ENCODE data around the gene PAK1IP1. TPM values are rescaled to one million over a fixed set of nuclear protein-coding genes. Genes with fewer than 3 reads are reported as not detected.

PAK1IP1 gene
- total RNA-seq, 1 donor from 2014 or later: 21.9 TPM

- Histone ChIP-seq H2AFZ (ENCODE audit: low read depth, low read length) (no peak overlapping the region), H3K4me3 (ENCODE audit: insufficient read depth, low read depth, low read length) (no peak overlapping the region), H3K9ac (ENCODE audit: low read length) (no peak overlapping the region), H4K20me1 (ENCODE audit: insufficient read depth, low read length) (no peaks in the 10 kb centered on the region), H3K79me2 (ENCODE audit: insufficient read depth, low read length) (no peaks in the 10 kb centered on the region), H3K27me3 (ENCODE audit: insufficient read depth, low read length) (peaks cover 14% of the 10 kb centered on the region), H3K4me1 (ENCODE audit: insufficient read depth, low read length) (no peaks in the 10 kb centered on the region), H3K4me2 (ENCODE audit: low read length) (no peak overlapping the region), H3K9me3 (ENCODE audit: insufficient read depth, low read depth, low read length) (no peaks in the 10 kb centered on the region), H3K36me3 (ENCODE audit: insufficient read depth, low read length) (no peaks in the 10 kb centered on the region), H3K27ac (ENCODE audit: low read depth, low read length) (no peak overlapping the region)
- Mint-ChIP-seq H3K27me3 (ENCODE audit: low read depth, unreplicated experiment) (no peaks in the 10 kb centered on the region), H3K27ac (ENCODE audit: unreplicated experiment) (no peak overlapping the region), H3K36me3 (ENCODE audit: low read depth, unreplicated experiment) (no peaks in the 10 kb centered on the region), H3K9me3 (ENCODE audit: unreplicated experiment) (no peaks in the 10 kb centered on the region), H3K4me3 (ENCODE audit: unreplicated experiment) (no peak overlapping the region), H3K4me1 (ENCODE audit: low read depth, unreplicated experiment) (peaks cover under 1% of the 10 kb centered on the region)
- no peak for DNase-seq (ENCODE audit: low read depth)
- TF ChIP-seq CTCF (IDR thresholded peaks at IDR 0.05; ENCODE audit: insufficient read depth, low read depth, low read length) (no peak), EZH2 (IDR thresholded peaks at IDR 0.05; ENCODE audit: insufficient read depth, low read length) (no peak)
- FAIRE-seq: no peak
These were observed 9.5 kb upstream of the PAK1IP1 start for GRCh38 chr6:10685092-10685915.

- H3K4me1 ChIP-seq (ENCODE audit: insufficient read depth, low read length): no peaks in the 10 kb centered on the region
- Mint-ChIP-seq H3K27me3 (ENCODE audit: low read depth, unreplicated experiment) (no peaks in the 10 kb centered on the region), H3K4me3 (ENCODE audit: unreplicated experiment) (no peak overlapping the region), H3K36me3 (ENCODE audit: low read depth, unreplicated experiment) (no peaks in the 10 kb centered on the region), H3K27ac (ENCODE audit: unreplicated experiment) (no peak overlapping the region), H3K4me1 (ENCODE audit: low read depth, unreplicated experiment) (peaks cover 11% of the 10 kb centered on the region), H3K9me3 (ENCODE audit: unreplicated experiment) (no peaks in the 10 kb centered on the region)
- H3K36me3 ChIP-seq (ENCODE audit: insufficient read depth, low read length): no peaks in the 10 kb centered on the region
- no peak overlapping the region for H3K4me2 ChIP-seq (ENCODE audit: low read length)
- no peaks in the 10 kb centered on the region for H3K9me3 ChIP-seq (ENCODE audit: insufficient read depth, low read depth, low read length)
- no peak for FAIRE-seq
- no peak overlapping the region for H3K27ac ChIP-seq (ENCODE audit: low read depth, low read length)
- H3K4me3 ChIP-seq (ENCODE audit: insufficient read depth, low read depth, low read length): no peak overlapping the region
- no peak for DNase-seq (ENCODE audit: low read depth)
- H4K20me1 ChIP-seq (ENCODE audit: insufficient read depth, low read length): no peaks in the 10 kb centered on the region
- TF ChIP-seq CTCF (IDR thresholded peaks at IDR 0.05; ENCODE audit: insufficient read depth, low read depth, low read length) (no peak), EZH2 (IDR thresholded peaks at IDR 0.05; ENCODE audit: insufficient read depth, low read length) (no peak)
- no peaks in the 10 kb centered on the region for H3K79me2 ChIP-seq (ENCODE audit: insufficient read depth, low read length)
- H2AFZ ChIP-seq (ENCODE audit: low read depth, low read length): no peak overlapping the region
- H3K27me3 ChIP-seq (ENCODE audit: insufficient read depth, low read length): peaks cover 14% of the 10 kb centered on the region
- H3K9ac ChIP-seq (ENCODE audit: low read length): no peak overlapping the region
These were observed 7.9 kb upstream of the PAK1IP1 start for GRCh38 chr6:10686901-10687300.

- DNase-seq (ENCODE audit: low read depth): no peak
- H3K4me2 ChIP-seq (ENCODE audit: low read length): no peak overlapping the region
These were observed 7.2 kb upstream of the PAK1IP1 start for GRCh38 chr6:10687582-10687981.

More at GRCh38 chr6:10687582-10687981, 7.2 kb upstream of the PAK1IP1 start:
- no peak for FAIRE-seq
- Histone ChIP-seq H3K4me3 (ENCODE audit: insufficient read depth, low read depth, low read length) (no peak overlapping the region), H3K79me2 (ENCODE audit: insufficient read depth, low read length) (no peaks in the 10 kb centered on the region), H4K20me1 (ENCODE audit: insufficient read depth, low read length) (no peaks in the 10 kb centered on the region), H3K9ac (ENCODE audit: low read length) (no peak overlapping the region), H3K4me1 (ENCODE audit: insufficient read depth, low read length) (no peaks in the 10 kb centered on the region), H2AFZ (ENCODE audit: low read depth, low read length) (no peak overlapping the region), H3K9me3 (ENCODE audit: insufficient read depth, low read depth, low read length) (no peaks in the 10 kb centered on the region), H3K27ac (ENCODE audit: low read depth, low read length) (no peak overlapping the region), H3K36me3 (ENCODE audit: insufficient read depth, low read length) (no peaks in the 10 kb centered on the region), H3K27me3 (ENCODE audit: insufficient read depth, low read length) (peaks cover 14% of the 10 kb centered on the region)
- Mint-ChIP-seq H3K4me1 (ENCODE audit: low read depth, unreplicated experiment) (peaks cover 12% of the 10 kb centered on the region), H3K36me3 (ENCODE audit: low read depth, unreplicated experiment) (no peaks in the 10 kb centered on the region), H3K4me3 (ENCODE audit: unreplicated experiment) (no peak overlapping the region), H3K9me3 (ENCODE audit: unreplicated experiment) (no peaks in the 10 kb centered on the region), H3K27ac (ENCODE audit: unreplicated experiment) (no peak overlapping the region), H3K27me3 (ENCODE audit: low read depth, unreplicated experiment) (no peaks in the 10 kb centered on the region)
- no peak for TF ChIP-seq CTCF (IDR thresholded peaks at IDR 0.05; ENCODE audit: insufficient read depth, low read depth, low read length)
- TF ChIP-seq EZH2 (IDR thresholded peaks at IDR 0.05; ENCODE audit: insufficient read depth, low read length): no peak
